Osteoblast (primary cell): ENCODE data around the gene MPP1. TPM values are rescaled to one million over a fixed set of nuclear protein-coding genes. Genes with fewer than 3 reads are reported as not detected.
"Not testable (repeated sequence)": the region's sequence is repeated elsewhere in the genome, so short reads cannot be mapped to it uniquely, and the experiment has no call there.

Source experiments
- DNase-seq: peaks from one replicate; pipeline ENCODE4 v3.0.0; 2011; ENCODE audit warnings: low spot score, mixed read lengths; ENCODE audit not compliant: insufficient read length; ENCODE audit errors: missing footprints
- H2AFZ ChIP-seq: 2 replicates; pipeline ENCODE4 v1.6.0; 2011; ENCODE audit warnings: mild to moderate bottlenecking, low read length
- H3K27ac ChIP-seq: 2 replicates; pipeline ENCODE4 v1.5.1; 2011; ENCODE audit warnings: mild to moderate bottlenecking, low read depth, low read length, moderate library complexity
- H3K27me3 ChIP-seq: 2 replicates; pipeline ENCODE4 v1.6.0; 2012; ENCODE audit warnings: mild to moderate bottlenecking, control low read depth, inconsistent platforms, low read length, moderate library complexity; ENCODE audit not compliant: insufficient read depth
- H3K36me3 ChIP-seq: 2 replicates; pipeline ENCODE4 v1.5.1; 2011; ENCODE audit warnings: mild to moderate bottlenecking, low read length, control low read depth, moderate library complexity; ENCODE audit not compliant: insufficient read depth
- H3K4me1 ChIP-seq: 2 replicates; pipeline ENCODE4 v1.5.1; 2011; ENCODE audit warnings: mild to moderate bottlenecking, low read length, control low read depth, moderate library complexity; ENCODE audit not compliant: insufficient read depth
- H3K4me2 ChIP-seq: 2 replicates; pipeline ENCODE4 v1.6.0; 2011; ENCODE audit warnings: mild to moderate bottlenecking, low read length; ENCODE audit not compliant: insufficient read depth
- H3K4me3 ChIP-seq: fragments of 200-600 bp; sonication (generic); 3 replicates; pipeline ENCODE4 v1.5.1; 2012; ENCODE audit warnings: mild to moderate bottlenecking, low read length, inconsistent platforms; ENCODE audit not compliant: insufficient read depth
- H3K79me2 ChIP-seq: 2 replicates; pipeline ENCODE4 v1.6.0; 2012; ENCODE audit warnings: mild to moderate bottlenecking, low read length, control low read depth, inconsistent platforms; ENCODE audit not compliant: insufficient read depth
- H3K9me3 ChIP-seq: 2 replicates; pipeline ENCODE4 v1.5.1; 2011; ENCODE audit warnings: low read depth, low read length, control low read depth
- H4K20me1 ChIP-seq: 2 replicates; pipeline ENCODE4 v1.6.0; 2012; ENCODE audit warnings: mild to moderate bottlenecking, low read length, control low read depth; ENCODE audit not compliant: insufficient read depth
- total RNA-seq: library from RNA; depleted of rRNA; stranded (reverse); fragments of >200 nt; gene quantifications from 2 replicates; pipeline ENCODE4 v1.2.3, GENCODE V29; 2012
- TF ChIP-seq, protein P1 (sequence below): IDR thresholded peaks from 2 replicates; pipeline ENCODE4 v1.5.1; 2011; ENCODE audit warnings: mild to moderate bottlenecking, low read depth, low read length, moderate library complexity; ENCODE audit errors: extremely low read depth

Gene MPP1
- total RNA-seq, 1 donor = 14.8 TPM

DNA sequence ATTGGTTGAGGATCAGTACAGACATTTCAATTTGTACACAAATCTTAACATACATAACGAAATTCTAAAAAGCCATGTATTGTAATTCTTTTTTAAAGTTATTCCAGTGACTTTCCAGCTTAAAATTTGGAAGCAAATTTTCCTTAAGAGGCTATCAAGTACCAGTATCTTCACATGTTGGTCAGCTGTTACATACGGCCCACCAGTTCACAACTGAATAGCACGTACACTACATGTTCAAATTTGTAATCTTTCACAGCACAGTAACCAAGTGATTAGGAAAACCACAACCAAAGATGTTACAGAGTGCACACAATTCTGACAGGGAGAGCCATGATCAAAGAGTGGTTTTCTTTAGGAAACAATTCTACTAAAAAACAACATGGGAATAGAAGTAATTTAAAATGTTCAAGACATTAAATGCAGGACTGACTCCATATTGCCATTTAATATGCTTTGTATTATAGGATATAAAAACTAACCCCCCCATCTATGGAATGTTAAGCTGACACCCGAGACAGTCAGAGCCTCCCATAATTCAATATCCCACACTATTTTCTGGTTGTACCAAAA, 11.1 kb upstream of the MPP1 start:
- not testable (repeated sequence) for H3K4me3 ChIP-seq, H3K36me3 ChIP-seq, H3K4me1 ChIP-seq, H3K9me3 ChIP-seq, H2AFZ ChIP-seq, H3K79me2 ChIP-seq, H4K20me1 ChIP-seq, H3K27me3 ChIP-seq, H3K27ac ChIP-seq, H3K4me2 ChIP-seq, DNase-seq

DNA sequence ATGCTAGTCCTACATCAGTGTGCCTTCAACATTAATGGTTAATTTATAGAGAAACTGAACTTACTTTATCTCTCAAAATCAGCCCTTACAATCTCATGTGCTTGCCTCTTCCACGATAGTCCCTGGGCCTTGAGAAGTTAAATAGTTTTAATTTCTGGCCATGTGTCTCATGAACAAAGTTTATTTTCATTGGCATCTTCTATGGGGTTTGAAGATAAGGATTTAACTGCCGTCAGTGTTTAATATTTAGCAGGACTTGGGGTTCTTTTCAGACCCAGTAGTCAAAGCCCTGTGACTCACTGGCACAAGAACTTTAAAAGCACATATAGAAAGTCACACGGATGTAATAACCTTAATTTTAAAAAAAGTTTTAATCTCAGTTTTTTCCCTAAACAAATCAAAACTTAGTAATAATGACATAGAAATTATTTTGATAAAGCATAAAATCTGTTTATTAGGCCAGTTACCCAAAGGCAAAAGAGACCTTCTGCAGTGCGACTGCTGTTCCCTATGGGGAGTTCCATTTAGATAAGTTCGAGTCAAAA, 10.1 kb upstream of the MPP1 start:
- no peaks in the 10 kb centered on the region for H3K79me2 ChIP-seq
- no peaks in the 10 kb centered on the region for H3K4me1 ChIP-seq
- no peak overlapping the region for H3K4me2 ChIP-seq
- no peak overlapping the region for H2AFZ ChIP-seq
- TF ChIP-seq, protein P1, sequence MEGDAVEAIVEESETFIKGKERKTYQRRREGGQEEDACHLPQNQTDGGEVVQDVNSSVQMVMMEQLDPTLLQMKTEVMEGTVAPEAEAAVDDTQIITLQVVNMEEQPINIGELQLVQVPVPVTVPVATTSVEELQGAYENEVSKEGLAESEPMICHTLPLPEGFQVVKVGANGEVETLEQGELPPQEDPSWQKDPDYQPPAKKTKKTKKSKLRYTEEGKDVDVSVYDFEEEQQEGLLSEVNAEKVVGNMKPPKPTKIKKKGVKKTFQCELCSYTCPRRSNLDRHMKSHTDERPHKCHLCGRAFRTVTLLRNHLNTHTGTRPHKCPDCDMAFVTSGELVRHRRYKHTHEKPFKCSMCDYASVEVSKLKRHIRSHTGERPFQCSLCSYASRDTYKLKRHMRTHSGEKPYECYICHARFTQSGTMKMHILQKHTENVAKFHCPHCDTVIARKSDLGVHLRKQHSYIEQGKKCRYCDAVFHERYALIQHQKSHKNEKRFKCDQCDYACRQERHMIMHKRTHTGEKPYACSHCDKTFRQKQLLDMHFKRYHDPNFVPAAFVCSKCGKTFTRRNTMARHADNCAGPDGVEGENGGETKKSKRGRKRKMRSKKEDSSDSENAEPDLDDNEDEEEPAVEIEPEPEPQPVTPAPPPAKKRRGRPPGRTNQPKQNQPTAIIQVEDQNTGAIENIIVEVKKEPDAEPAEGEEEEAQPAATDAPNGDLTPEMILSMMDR = no peak
- H3K4me3 ChIP-seq = no peak overlapping the region
- H4K20me1 ChIP-seq = no peaks in the 10 kb centered on the region
- peak; percentile 71 for DNase-seq
- no peaks in the 10 kb centered on the region for H3K9me3 ChIP-seq
- no peak overlapping the region for H3K27ac ChIP-seq
- H3K27me3 ChIP-seq = peaks cover 2% of the 10 kb centered on the region
- no peaks in the 10 kb centered on the region for H3K36me3 ChIP-seq

DNA sequence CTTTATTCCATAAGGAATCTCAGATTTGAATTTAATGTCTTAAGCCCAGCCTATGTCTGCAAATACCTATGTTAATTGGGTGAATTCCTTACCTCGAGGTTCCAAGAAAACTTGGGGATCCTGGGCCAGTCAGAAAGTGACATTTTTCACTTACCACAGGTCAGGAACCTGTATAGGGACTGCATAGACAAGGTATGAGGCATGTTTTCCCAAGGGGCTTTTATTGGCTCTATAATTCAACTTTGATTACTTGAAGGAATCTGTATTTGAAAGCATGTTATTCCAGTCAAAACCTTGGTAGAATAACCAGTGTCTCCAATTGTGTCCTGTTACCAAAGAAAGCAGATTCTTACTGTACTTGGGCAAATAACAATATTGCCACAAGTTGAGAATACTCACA, 8.5 kb upstream of the MPP1 start:
- TF ChIP-seq, protein P1 = no peak
- Histone ChIP-seq H3K79me2 (no peaks in the 10 kb centered on the region), H3K36me3 (no peaks in the 10 kb centered on the region)

DNA sequence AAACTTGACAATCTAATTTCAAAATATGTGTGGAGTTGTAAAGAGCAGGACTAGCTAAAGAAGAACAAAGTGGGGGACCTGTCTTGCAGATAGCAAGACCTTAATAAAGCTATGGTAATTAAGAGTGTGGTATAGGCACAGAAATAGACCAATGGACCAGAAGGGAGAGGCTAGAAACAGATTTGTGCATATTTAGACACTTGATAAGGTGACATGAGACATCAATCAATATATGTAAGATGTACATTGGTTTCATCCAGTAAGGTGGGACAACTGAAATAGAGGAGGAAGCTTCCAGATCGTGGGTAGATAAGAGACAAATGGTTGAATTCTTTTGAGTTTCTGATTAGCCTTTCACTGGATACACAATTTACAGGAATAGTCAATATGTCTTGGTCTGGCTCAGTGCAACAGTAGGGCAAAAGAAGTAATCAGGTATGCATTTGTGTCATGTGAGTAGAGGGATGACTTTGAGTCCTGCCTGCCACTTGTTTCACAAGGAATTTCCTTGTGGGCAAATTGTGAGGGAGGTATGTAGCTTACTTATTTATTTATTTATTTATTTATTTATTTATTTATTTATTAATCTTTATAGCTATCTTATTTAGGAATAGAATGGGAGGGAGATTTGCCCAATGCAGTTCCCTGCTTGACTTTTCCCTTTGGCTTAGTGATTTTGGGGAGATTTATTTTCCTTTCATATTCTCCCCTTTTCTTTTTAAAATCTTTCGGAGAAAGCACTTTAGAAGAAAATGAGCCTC, 7.2 kb upstream of the MPP1 start:
- no peaks in the 10 kb centered on the region for H4K20me1 ChIP-seq
- H3K4me3 ChIP-seq = no peak overlapping the region
- no peak overlapping the region for H3K27ac ChIP-seq
- H2AFZ ChIP-seq = no peak overlapping the region
- H3K4me2 ChIP-seq = no peak overlapping the region
- no peaks in the 10 kb centered on the region for H3K9me3 ChIP-seq
- TF ChIP-seq, protein P1 = no peak
- no peaks in the 10 kb centered on the region for H3K36me3 ChIP-seq
- no peaks in the 10 kb centered on the region for H3K79me2 ChIP-seq
- no peaks in the 10 kb centered on the region for H3K27me3 ChIP-seq
- DNase-seq = no peak
- no peaks in the 10 kb centered on the region for H3K4me1 ChIP-seq

More for the DNA sequence above, 8.5 kb upstream of the MPP1 start:
- H2AFZ ChIP-seq = no peak overlapping the region
- H3K27ac ChIP-seq = no peak overlapping the region
- H3K9me3 ChIP-seq = no peaks in the 10 kb centered on the region
- H3K4me3 ChIP-seq = no peak overlapping the region
- no peak overlapping the region for H3K4me2 ChIP-seq
- H3K27me3 ChIP-seq = no peaks in the 10 kb centered on the region
- no peaks in the 10 kb centered on the region for H3K4me1 ChIP-seq
- H4K20me1 ChIP-seq = no peaks in the 10 kb centered on the region
- no peak for DNase-seq
